HG02938 (cell line): ENCODE measurements around the gene LCN9.
"Not testable (repeated sequence)": the region's sequence is repeated elsewhere in the genome, so short reads cannot be mapped to it uniquely, and the experiment has no call there.

ENCODE experiments used
- ATAC-seq: cut with Tn5 transposase; IDR thresholded peaks from one replicate; pipeline ENCODE4 v1.9.1; 2021; ENCODE audit warnings: mild to moderate bottlenecking, moderate library complexity; ENCODE audit not compliant: unreplicated experiment

Gene LCN9

DNA sequence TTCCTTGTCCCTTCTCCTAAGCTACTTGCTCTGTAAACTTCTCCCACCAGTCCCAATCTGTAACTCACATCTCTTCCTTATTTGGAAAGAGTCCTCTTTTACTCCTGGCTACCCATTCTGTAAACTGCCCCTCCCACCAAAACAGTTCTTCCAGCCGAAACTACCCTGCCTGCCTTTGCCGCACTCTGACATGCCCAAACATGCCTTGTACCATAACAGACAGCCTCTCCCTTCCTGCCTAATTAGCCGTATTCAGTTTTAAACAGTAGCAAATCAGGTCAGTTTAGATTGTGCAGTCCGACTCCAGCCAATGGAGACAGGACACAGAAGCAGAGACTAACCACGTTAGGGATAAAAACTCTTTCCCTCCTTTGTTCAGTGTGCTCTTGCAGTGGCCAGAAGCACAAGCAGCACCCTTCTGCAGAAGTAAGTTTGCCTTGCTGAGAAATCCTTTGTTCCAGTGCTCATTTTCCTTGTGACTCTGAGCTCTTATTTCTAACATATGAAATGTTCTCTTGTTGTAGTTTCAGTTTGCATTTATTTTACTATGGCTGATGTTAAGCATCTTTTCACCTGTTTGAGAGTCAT is 18.4 kb upstream of the LCN9 start:
- ATAC-seq, result no peak

DNA sequence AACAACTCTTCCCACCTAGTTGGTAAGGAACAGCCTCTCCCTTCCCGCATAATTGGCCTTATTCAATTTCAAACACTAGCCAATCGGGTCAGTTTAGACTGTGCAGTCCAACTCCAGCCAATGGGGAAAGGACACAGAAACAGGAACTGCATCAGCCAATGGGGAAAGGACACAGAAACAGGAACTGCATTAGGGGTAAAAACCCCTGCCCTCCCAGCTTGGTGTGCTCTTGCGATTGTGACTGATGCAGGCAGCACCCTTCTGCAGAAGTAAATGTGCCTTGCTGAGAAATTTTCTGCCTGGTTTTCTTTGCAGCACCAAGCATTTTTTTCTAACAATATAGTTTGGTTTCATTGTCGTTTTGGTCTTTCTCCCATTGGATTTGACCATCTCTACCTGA is 15.2 kb upstream of the LCN9 start:
- no peak for ATAC-seq

DNA sequence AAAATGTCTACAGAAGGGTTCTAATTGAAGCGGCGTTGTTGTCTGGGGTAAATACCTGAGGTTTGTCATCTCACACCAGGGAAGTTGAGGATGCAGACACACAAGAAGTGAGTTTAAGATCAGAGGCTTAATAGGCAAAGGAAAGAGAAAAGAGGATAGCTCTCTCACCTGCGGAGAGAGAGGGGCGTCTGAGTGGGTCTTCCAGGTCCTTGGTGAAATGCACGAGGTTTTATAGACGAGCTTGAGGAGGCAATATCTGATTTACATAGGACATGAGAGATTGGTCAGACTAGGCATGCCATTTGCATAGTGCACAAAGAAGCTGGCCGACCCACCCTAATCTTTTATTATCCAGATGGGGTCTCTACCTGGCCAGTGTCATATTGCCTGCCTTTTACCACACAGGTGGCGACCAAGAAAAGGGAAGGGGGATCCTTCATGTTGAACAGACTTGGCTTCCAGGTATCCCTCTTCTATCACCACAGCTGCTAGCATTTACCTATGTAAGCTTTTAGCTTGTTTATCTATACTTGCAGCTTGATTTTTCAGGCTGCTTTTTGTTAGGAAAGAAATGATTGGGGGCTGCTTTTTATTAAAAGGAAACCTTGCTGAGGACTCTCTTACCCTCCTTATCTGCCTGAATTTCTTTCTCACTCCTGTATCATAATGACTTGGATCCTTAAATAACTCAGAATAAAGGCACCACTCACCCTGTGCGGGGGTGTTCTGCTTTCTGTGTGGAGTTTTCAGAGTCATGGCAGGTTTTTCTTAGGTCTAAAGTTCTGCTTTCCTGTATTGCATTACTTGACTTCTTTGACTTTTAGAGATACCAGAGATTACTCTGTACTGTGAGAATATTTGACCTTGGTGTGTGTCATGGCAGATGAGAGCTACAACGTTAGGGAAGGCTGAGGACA is 14.4 kb upstream of the LCN9 start:
- no peak for ATAC-seq

DNA sequence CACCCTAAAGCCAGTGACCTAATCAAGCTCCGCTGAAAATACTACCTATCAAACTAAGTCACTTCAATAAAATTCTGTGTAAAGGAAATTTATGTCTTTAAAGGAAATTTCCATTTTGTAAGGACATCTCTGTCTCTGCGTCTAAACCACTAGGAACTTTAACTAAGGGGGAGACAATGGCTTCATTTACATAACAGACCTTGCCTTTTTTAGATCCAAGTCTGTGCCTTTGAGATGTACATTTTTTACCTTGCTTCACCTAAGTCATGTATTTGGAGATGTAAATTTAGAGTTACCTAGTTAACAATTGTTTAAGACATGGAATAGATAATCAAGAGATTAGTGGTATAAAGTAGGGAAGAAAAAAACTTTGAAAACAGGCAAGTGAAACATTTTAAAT is 13.6 kb upstream of the LCN9 start:
- no peak for ATAC-seq

DNA sequence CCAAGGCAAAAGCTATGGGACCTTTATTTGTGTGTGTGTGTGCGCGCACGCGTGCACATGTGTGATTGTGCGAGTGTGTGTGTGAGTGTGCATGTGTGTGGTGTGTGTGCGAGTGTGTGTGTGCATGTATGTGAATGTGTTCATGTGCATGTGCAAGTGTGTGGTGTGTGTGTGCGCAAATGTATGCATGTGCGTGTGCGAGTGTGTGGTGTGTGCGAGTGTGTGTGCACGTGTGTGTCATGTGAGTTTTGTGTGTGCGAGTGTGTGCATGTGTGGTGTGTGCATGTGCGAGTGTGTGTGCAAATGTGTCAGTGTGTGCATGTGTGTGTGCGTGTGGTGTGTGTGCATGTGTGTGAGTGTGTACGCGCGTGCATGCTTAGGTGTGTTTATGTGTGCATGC is 12.7 kb upstream of the LCN9 start:
- ATAC-seq, result no peak

DNA sequence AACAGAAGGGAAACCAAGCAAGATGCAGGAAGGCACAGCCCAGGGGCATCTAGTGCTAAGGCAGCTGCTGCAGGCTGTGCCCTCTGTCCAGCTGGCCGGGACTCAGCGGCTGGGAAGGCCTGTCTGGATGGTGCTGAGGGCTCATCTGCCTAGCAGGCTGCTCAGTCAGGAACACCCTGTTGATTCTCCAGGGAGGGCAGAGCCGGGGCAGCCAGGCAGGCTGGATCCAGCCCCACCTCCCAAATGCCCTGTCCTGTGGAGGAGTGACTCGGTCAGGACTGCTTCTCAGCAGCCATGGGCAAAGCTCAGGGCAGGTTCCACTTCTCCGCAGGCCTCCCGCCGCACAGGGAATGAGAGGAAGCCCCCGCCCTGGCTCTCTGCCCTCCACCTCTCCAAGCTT is 7.8 kb upstream of the LCN9 start:
- no peak for ATAC-seq

DNA sequence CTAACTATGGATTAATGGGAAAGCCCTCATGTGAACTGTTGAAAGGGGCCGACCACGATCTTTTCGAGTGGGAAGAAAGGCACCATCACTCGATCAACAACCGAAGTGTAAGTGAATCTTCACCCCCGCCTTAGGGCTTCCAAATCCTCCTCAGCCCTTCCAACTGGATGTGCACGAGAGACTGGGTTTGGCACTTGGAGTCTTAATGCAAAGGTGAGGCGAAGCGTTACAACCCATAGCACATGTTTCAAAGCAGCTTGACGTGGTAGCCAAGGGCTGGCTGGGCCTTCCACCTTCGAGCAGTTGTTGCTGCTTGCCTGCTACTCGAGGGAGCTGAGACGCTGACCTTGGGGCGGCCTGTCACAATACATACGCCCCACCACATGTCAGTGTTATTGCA is 5.7 kb upstream of the LCN9 start:
- no peak for ATAC-seq

DNA sequence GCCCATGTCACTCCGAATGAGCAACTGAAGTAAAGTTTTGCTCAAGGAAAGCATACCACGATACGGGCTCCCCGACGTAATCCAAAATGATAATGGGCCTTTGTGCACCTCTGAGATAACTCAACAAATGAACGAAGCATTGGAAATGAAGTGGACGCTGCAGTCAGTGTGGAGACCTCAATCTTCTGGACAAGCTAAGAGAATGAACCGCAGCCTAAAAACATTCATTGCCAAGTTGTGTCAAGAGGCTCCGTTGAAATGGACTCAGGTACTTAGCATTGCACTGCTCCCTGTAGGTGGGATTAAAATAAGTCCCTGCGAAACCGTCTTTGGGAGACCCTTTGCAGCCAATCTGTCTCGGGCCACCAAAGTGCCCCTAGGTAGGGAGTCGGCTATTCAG is 3.9 kb upstream of the LCN9 start:
- ATAC-seq, result no peak

DNA sequence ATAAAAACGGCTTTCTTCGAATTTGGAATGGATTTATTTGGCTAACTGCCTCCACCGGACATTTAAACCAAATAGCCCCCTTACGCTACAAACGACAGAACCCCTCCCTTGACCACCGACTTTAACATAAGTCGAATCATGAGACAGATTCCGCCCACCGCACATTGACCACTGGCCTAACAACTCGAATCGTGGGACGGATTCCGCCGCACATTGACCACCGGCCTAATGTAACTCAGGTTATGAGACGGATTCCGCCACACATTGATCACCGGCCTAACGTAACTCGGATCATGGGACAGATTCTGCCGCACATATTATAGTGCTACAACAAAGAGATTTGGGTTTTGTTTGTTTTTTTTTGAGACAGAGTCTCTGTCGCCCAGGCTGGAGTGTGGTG is 2.7 kb upstream of the LCN9 start:
- ATAC-seq, result no peak

DNA sequence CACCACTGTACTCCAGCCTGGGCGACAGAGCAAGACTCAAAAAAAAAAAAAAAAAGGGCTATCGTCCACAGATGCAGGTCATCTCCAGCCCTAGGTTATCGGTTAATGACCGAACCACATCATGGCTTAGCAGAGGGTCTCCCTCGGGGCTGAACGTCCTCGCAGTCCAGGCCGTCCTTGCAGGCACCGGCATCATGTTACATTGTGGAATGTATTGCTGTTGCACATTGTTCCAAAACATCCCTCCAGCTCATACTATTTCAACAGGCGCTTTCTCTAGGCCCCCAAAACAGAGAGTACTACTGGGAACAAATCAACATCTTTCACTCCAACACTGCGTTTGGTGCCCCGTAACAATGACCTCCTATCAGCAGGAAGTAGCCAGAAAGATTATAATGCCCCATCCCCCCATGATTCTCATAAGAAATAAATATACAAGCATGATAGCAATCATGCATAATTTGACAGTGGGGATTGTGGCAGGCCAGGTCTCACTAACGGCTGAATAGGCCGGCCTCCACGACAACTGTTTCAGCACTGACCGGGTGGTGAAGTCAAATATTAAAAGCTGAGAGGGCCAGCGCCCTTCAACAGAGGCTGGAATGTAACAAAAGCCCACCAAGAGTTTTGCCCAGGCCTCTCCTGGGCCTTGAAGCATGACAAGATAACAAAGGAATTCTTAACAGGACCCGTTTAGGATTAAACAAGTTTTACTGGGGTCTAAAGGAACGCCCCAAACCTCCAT is 1.1 kb upstream of the LCN9 start:
- ATAC-seq, result no peak

DNA sequence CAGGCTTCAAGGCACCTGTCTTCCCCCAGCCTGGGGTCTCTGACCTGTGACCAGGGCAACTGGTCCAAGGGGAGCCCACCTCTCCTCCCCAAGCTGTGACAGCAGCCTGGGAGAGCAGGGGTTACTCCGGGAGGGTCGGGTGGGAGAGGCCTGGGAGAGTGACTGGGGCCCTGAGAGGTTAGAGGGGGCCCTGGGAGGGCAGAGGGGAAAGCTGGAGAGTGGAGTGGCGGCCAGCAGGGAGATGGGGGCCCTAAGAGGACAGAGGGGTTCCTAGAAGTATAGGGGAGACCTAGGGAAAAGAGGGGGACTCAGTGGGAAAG is 302 bp downstream of the LCN9 start:
- no peak for ATAC-seq

DNA sequence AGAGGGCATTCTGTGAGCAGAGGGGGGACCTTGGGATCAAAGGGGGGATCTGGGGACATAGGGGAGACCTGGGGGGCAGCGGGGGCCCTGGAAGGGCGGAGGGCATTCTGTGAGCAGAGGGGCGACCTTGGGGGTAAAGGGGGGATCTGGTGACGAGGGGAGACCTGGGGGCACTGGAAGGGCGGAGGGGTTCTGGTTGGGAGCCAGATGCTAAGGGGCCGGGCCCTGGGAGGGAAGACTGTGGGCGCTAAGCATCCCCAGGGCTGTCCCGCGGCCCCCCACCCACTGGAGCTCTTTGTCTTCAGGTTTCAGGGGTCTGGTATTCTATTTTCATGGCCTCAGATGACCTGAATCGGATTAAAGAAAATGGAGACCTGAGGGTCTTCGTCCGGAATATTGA is 748 bp downstream of the LCN9 start:
- ATAC-seq, result no peak

DNA sequence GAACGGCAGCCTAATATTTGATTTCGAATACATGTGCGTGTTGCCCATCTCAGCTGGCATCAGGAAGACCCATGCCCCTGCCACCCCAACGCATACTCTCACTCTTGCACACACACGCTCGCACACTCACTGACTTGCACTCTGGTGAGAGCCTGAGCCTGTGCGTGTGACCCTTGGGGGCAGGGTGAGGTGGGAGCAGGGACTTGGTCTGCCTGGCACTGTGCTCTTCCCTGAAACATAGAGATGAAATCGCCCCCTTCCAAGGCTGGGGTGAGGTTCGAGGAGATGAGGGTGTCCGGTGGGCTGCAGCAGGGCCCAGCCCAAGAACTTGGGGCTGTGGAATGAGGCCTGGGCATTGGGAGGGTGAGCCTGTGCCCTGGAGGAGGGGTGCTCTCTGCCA is 1.2 kb downstream of the LCN9 start:
- ATAC-seq, result no peak

DNA sequence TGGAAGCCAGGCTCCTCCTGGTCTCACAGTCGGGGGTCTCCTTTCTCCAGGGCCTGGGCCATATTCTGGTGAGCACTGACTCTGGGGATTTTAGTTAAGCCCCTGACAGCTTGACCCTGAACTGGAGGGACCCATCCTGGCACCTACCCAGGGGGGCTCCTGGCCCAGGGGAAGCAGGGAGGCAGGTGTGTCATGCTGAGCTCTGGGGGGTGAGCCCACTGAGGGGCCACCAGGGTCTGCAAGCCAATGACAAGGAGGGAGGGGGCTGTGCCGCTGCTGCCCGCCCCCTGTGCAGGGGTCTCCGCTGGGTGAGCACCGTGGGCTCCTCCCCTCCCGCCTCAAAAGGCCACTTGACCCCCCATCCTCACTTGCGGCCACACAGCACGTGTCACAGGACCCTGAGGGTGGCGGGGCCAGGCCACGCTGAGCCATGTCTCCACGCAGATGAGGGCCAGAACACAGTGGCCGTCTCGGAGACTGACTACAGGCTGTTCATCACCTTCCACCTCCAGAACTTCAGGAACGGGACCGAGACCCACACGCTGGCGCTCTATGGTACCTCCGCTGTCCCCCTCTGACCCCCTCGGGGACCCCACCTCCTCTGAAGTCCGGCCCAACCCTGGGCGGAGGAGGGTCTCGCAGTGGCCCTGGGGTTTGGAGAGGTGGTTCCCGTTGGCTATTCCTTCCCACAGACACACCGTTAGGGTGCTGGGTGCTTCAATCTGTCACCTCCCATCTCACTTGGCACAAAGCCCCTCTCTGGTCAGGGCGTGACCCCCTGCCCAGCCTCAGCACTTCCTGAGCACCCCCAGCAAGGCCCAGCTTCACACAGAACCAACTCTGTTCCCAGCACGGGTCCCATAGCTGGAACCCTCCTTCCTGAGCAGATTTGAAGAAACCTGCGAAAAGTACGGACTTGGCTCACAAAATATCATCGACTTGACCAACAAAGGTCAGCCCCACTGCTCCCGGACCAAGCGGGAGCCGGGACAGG is 2.0 kb downstream of the LCN9 start:
- no peak for ATAC-seq

DNA sequence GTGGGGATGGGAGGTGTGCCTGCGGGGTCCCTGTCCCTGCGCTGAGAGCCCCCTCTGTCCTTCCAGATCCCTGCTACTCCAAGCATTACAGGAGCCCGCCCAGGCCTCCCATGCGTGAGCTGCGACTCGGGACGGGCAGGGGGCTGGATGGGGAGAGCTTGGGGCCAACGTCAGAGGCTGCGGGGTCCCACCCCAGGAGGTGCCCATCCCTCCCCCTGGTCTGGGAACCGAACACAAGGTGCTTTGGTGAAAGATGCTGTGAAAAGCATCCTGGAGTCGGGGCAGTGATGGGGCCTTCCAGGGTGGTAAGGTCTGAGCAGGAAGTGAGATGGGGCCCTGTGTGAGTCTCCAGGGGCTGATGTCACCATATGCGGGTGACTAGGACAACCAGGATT is 2.7 kb downstream of the LCN9 start:
- ATAC-seq, result no peak

DNA sequence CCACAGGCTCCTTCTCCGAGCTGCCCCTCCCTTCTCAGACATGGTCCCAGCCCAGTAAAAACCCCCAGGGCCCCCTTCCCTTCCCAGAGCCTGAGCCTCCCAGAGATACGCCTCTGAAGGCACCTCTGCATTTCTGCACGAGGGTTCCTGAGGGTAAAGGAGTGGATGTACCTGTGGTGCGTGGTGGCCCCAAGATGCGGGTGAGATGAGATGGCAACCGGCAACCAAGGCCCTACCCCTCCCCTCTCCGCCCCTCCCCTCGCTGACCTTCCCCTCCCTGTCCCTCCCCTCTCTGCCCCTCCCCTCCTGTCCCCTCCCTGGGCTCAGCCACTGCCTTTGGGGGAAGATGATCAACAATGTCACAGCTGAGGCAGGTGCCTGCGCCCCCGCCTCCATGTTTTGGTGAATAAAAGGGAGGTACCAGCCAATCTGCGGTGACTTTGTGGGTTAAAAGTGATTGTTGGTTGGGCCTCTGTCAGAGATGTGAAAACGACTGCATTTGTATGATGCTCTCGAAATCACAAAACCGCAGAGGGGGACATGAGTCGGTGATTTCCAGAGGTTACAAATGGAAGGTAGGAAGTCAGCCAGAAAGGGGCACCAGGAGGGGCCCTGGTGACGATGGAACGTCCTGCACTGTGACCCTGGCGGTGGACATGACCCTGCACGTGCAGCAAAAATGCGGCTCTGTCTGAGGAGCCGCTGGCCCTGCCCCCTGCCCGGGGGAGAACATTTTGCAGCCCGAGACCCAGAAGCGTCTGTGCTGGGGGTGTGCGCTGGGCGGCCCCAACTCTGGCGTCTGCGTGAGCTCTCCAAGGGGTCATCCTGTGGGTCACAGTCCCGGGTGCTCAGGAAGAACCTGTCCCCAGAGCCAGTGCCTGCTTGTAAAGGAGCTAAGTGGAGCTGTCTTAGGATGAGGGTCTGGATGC is 3.7 kb downstream of the LCN9 start:
- no peak for ATAC-seq

DNA sequence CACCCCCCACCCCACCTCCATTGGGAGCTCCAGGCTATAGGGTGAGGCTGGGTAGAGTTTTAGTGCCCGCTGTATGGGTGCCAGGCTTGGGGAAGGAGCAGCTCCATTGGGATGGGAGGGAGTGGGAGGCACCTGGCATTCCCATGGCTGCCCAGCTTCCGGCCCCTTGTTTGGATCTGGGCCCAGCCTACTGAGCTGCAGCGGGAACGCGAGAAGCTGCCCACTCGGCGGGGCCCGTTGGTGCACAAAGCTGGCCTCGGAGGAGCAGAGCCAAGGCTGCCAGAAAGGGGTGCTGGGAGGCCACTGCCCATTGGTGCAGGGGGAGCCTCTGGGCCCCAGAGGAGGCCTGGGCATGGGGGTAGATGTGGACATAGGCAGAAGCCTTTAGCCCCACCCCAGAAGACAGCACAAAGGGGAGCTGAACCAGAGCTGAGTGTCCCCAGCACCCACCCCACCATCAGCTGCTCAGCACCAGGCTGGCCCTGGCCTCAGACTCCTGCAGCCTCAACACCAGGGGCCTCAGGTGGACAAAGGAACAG is 4.4 kb downstream of the LCN9 start:
- ATAC-seq, result no peak

DNA sequence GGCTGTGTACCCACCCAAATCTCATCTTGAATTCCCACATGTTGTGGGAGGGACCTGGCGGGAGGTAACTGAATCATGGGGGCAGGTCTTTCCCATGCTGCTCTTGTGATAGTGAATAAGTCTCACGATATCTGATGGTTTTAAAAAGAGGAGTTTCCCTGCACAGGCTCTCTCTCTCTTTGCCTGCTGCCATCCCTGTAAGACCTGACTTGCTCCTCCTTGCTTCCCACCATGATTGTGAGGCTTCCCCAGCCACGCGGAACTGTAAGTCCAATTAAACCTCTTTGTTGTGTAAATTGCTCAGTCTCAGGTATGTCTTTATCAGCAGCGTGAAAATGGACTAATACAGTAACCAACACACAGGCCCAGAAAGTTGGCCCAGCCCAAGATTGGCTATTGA is 5.9 kb downstream of the LCN9 start:
- not testable (repeated sequence) for ATAC-seq

DNA sequence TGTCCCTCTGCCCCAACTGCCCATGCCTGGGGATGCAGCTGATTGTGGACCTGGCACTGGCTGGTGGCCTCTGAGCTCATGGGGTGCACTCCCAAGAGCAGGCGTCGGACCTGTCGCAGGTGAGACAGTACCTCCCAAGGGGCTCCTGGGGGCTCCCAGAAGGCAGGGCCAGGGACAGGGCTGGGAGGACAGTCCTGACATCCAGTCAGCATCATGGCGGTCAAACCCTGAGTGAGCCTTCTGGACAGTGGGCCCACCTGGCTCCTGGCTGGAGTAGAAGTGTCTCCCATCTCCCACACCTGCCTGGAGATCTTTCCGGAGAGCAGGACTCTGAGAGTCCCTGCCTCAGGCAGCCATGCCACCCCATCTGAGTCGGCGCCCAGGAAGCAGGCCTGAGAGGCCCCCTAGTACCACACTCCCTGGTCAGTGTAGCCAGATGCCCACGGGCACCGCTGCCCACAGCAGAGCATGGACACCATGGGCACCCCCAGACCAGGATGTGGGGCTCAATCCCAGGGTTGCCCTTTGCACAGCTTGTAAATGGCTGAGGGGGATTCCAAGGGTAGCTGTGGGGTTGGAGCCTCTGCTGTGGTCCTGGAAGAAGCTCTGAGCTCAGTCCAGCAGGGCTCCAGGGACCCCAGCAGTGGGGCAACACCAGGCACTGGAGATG is 6.6 kb downstream of the LCN9 start:
- ATAC-seq, result no peak
